Memory B cell (primary cell): ENCODE results near the gene ZNF23.

Experiments
- ATAC-seq: fragments of 150-1000 bp; cut with Tn5 transposase; 2 replicates; pipeline ENCODE4 v1.10.0; 2021; ENCODE audit warnings: low read depth, mild to moderate bottlenecking, moderate library complexity
- DNase-seq, 2 donors: peaks; one replicate each; pipeline ENCODE4 v3.0.0; 2022; ENCODE audit warnings: low spot score in 2 of 2
- H3K27ac Mint-ChIP-seq: one replicate; pipeline ENCODE4 v1.8.0; 2022; ENCODE audit warnings: mild to moderate bottlenecking, moderate library complexity, mixed read lengths
- H3K27me3 Mint-ChIP-seq: one replicate; pipeline ENCODE4 v1.8.0; 2022; ENCODE audit warnings: mixed read lengths
- H3K36me3 Mint-ChIP-seq: one replicate; pipeline ENCODE4 v1.8.0; 2022; ENCODE audit warnings: mild to moderate bottlenecking, mixed read lengths
- H3K4me1 Mint-ChIP-seq: one replicate; pipeline ENCODE4 v1.8.0; 2022; ENCODE audit warnings: mixed read lengths
- H3K4me3 Mint-ChIP-seq: one replicate; pipeline ENCODE4 v1.8.0; 2022; ENCODE audit warnings: mild to moderate bottlenecking, moderate library complexity, mixed read lengths
- H3K9me3 Mint-ChIP-seq: one replicate; pipeline ENCODE4 v1.8.0; 2022; ENCODE audit warnings: mixed read lengths

ZNF23 gene

GRCh38 chr16:71484006-71484893, 22.2 kb upstream of the ZNF23 start:
- peak overlapping the region; percentile 96 for H3K27ac Mint-ChIP-seq
- peaks cover 19% of the 10 kb centered on the region for H3K4me1 Mint-ChIP-seq
- H3K36me3 Mint-ChIP-seq = peaks cover 2% of the 10 kb centered on the region
- H3K27me3 Mint-ChIP-seq = no peaks in the 10 kb centered on the region
- DNase-seq (peak; percentile 78 to 84), ATAC-seq (peak; percentile 80)
- H3K4me3 Mint-ChIP-seq = peak overlapping the region; percentile 87
- no peaks in the 10 kb centered on the region for H3K9me3 Mint-ChIP-seq

GRCh38 chr16:71482569-71482968, 20.5 kb upstream of the ZNF23 start:
- DNase-seq (no peak), ATAC-seq (no peak)
- H3K4me1 Mint-ChIP-seq = peaks cover 19% of the 10 kb centered on the region
- H3K9me3 Mint-ChIP-seq = no peaks in the 10 kb centered on the region
- H3K4me3 Mint-ChIP-seq = no peak overlapping the region
- H3K27me3 Mint-ChIP-seq = no peaks in the 10 kb centered on the region
- peaks cover 10% of the 10 kb centered on the region for H3K36me3 Mint-ChIP-seq
- H3K27ac Mint-ChIP-seq = peak overlapping the region; percentile 96

- H3K27me3 Mint-ChIP-seq = no peaks in the 10 kb centered on the region
- ATAC-seq = no peak
- H3K9me3 Mint-ChIP-seq = no peaks in the 10 kb centered on the region
- H3K4me1 Mint-ChIP-seq = peaks cover 19% of the 10 kb centered on the region
- DNase-seq = no peak
- peaks cover 23% of the 10 kb centered on the region for H3K36me3 Mint-ChIP-seq
- no peak overlapping the region for H3K4me3 Mint-ChIP-seq
- peak overlapping the region; percentile 96 for H3K27ac Mint-ChIP-seq
Measured at GRCh38 chr16:71480956-71481355, 18.9 kb upstream of the ZNF23 start.

GRCh38 chr16:71479420-71479819, 17.4 kb upstream of the ZNF23 start:
- Mint-ChIP-seq H3K4me3 (no peak overlapping the region), H3K36me3 (peaks cover 36% of the 10 kb centered on the region), H3K27me3 (no peaks in the 10 kb centered on the region), H3K4me1 (peaks cover 12% of the 10 kb centered on the region), H3K9me3 (no peaks in the 10 kb centered on the region), H3K27ac (no peak overlapping the region)
- ATAC-seq (no peak), DNase-seq (no peak)

- Mint-ChIP-seq H3K4me3 (no peak overlapping the region), H3K27me3 (no peaks in the 10 kb centered on the region), H3K9me3 (no peaks in the 10 kb centered on the region), H3K27ac (peak overlapping the region; percentile 23), H3K4me1 (peaks cover under 1% of the 10 kb centered on the region), H3K36me3 (peaks cover 45% of the 10 kb centered on the region)
- ATAC-seq = no peak
- no peak for DNase-seq
Measured at GRCh38 chr16:71476457-71477124, 14.5 kb upstream of the ZNF23 start.

DNA sequence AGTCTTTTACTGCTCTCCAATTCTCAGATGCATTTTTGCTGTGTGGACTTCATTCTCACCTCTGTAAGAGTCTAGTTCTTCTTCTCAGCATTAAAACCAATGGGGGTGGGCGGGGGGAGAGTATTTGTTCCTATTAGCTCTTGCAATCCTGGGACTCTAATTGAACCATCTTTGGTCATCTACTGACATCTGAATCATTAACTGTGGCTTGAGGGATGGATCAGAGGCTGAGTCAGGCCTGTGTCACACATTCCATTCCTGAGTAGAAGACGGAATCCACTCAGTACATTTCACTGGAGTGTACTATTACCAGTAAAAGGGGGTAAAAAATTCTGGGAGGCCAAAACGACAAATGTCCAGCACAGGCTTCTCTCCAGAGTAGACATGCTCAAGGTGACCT, 12.8 kb upstream of the ZNF23 start:
- peaks cover 49% of the 10 kb centered on the region for H3K36me3 Mint-ChIP-seq
- no peak overlapping the region for H3K27ac Mint-ChIP-seq
- DNase-seq (no peak), ATAC-seq (no peak)
- H3K4me3 Mint-ChIP-seq = no peak overlapping the region
- H3K4me1 Mint-ChIP-seq = no peaks in the 10 kb centered on the region
- H3K9me3 Mint-ChIP-seq = no peaks in the 10 kb centered on the region
- no peaks in the 10 kb centered on the region for H3K27me3 Mint-ChIP-seq

DNA sequence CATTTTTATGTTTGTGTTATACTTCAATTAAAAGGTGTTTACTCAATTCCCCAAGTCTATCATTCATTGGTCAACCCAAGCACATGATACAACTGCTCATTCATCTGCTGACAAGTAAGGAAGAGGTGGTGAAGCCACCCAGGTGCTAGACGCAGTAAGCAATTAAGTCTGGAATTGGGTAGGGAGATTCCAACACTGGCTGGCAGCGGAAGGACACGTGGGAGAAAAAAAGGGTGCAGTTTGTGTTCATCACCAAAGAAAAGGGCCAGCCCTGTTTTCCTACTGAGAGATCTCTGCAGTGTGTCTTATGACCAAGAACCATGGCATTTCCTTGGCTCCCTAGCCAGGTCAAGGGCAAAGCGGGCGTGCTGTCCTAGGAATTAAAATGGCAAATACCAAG, 11.8 kb upstream of the ZNF23 start:
- Mint-ChIP-seq H3K27me3 (no peaks in the 10 kb centered on the region), H3K36me3 (peaks cover 53% of the 10 kb centered on the region), H3K4me1 (no peaks in the 10 kb centered on the region), H3K27ac (no peak overlapping the region), H3K4me3 (no peak overlapping the region), H3K9me3 (no peaks in the 10 kb centered on the region)
- ATAC-seq (no peak), DNase-seq (no peak)

DNA sequence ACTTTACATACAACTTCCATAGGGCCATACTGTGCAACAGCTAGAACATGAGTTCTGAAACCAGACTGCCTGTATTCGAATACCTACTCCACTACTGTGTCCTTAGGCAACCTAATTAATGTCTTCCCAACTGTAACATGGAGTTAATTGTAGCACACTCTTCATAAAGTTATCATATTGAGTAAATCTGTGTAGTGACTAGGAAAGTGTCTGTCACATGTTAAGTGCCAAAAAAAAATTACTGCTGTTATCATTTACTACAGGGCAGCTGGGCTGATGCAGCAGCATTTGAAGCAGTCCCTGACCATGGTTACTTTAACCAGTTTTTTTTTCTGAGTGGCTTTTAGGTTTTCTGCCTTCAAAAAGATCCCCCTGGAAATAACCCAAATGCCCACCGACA, 10.9 kb upstream of the ZNF23 start:
- H3K27me3 Mint-ChIP-seq = no peaks in the 10 kb centered on the region
- H3K4me3 Mint-ChIP-seq = no peak overlapping the region
- no peaks in the 10 kb centered on the region for H3K4me1 Mint-ChIP-seq
- no peaks in the 10 kb centered on the region for H3K9me3 Mint-ChIP-seq
- H3K27ac Mint-ChIP-seq = no peak overlapping the region
- peaks cover 48% of the 10 kb centered on the region for H3K36me3 Mint-ChIP-seq
- ATAC-seq = no peak
- no peak for DNase-seq

DNA sequence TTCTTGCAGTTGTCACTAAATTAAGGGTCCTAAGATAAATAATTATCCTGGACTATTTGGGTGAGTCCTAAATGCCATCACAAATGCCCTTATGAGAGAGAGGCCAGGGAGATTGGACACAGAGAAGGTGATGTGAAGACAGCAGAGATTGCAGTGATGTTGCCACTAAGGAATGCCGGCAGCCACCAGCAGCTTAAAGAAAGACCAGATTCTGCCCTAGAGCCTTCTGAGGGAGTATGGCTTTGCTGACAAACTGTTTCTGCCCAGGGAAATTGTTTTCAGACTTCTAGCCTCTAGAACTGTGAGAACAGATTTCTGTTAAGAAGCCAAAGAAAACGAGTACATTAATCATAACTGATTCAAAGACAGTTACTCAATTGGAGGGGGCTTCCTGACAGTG, 10.0 kb upstream of the ZNF23 start:
- no peak overlapping the region for H3K4me3 Mint-ChIP-seq
- no peak overlapping the region for H3K27ac Mint-ChIP-seq
- no peaks in the 10 kb centered on the region for H3K27me3 Mint-ChIP-seq
- no peaks in the 10 kb centered on the region for H3K9me3 Mint-ChIP-seq
- ATAC-seq (no peak), DNase-seq (no peak)
- no peaks in the 10 kb centered on the region for H3K4me1 Mint-ChIP-seq
- peaks cover 41% of the 10 kb centered on the region for H3K36me3 Mint-ChIP-seq

DNA sequence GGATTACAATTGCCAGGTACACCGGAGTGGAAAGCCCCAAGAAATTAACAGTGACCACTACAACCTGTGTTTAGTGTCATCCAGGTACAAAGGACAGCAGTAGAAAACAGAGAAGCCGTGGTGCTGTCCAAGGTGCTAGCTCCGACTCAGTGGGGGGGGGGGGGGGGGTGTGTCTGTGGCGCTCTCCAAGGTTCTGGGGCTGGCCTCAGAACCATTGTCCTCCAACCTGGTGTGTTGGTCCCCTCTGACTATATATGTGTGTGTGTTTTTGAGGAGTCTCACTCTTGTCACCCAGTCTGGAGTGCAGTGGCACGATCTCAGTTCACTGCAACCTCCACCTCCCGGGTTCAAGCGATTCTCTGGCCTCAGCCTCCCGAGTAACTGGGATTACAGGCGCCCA, 5.8 kb upstream of the ZNF23 start:
- peaks cover 3% of the 10 kb centered on the region for H3K4me1 Mint-ChIP-seq
- peaks cover 16% of the 10 kb centered on the region for H3K36me3 Mint-ChIP-seq
- no peaks in the 10 kb centered on the region for H3K27me3 Mint-ChIP-seq
- H3K9me3 Mint-ChIP-seq = no peaks in the 10 kb centered on the region
- DNase-seq (peak; percentile 21 to 38), ATAC-seq (peak; percentile 51)
- no peak overlapping the region for H3K27ac Mint-ChIP-seq
- no peak overlapping the region for H3K4me3 Mint-ChIP-seq

- H3K36me3 Mint-ChIP-seq = peaks cover 4% of the 10 kb centered on the region
- peaks cover 11% of the 10 kb centered on the region for H3K4me1 Mint-ChIP-seq
- H3K4me3 Mint-ChIP-seq = no peak overlapping the region
- no peaks in the 10 kb centered on the region for H3K27me3 Mint-ChIP-seq
- DNase-seq = no peak
- ATAC-seq = no peak
- H3K27ac Mint-ChIP-seq = no peak overlapping the region
- H3K9me3 Mint-ChIP-seq = no peaks in the 10 kb centered on the region
Measured at GRCh38 chr16:71464231-71464630, 2.2 kb upstream of the ZNF23 start.

DNA sequence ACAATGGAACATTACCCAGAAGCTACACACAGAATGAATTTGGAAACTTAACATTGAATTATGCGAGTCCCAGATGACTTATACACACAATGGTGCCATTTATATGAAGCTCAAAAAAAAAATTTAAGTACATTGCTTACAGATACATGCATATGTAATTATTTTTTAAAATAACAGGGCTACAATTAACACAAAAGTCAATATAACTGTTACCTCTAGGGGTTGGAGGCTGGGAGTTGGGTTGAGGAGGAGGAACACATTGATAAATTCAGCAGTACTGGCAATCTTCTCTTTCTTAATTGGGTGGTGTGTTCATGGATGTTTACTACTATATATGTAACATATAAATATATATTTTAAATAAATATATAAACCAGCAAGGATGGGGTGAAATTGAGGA, 1.1 kb downstream of the ZNF23 start:
- no peaks in the 10 kb centered on the region for H3K27me3 Mint-ChIP-seq
- ATAC-seq (no peak), DNase-seq (no peak)
- H3K4me1 Mint-ChIP-seq = peaks cover 14% of the 10 kb centered on the region
- peak overlapping the region; percentile 87 for H3K4me3 Mint-ChIP-seq
- peaks cover 9% of the 10 kb centered on the region for H3K36me3 Mint-ChIP-seq
- peak overlapping the region; percentile 98 for H3K27ac Mint-ChIP-seq
- no peaks in the 10 kb centered on the region for H3K9me3 Mint-ChIP-seq

DNA sequence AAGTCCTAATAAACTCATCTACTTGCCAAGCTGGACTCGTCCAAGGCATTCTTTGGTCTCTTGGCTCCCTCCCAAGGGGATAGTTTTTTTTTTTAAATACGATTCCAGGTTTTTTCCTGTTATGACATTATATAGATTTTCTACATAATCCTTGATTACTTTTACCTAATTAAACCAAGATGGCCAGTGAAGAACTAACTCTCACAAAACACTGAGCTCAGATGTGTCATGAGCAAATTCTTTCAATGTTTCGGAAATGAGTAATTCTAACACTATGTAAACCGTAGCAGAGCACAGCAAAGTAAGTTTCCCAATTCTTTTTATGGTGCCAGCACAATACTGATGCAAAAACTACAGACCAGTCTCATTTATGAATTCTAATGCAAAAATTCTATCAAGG, 1.8 kb downstream of the ZNF23 start:
- no peak overlapping the region for H3K27ac Mint-ChIP-seq
- H3K36me3 Mint-ChIP-seq = peaks cover 14% of the 10 kb centered on the region
- ATAC-seq (no peak), DNase-seq (no peak)
- H3K27me3 Mint-ChIP-seq = no peaks in the 10 kb centered on the region
- H3K4me3 Mint-ChIP-seq = no peak overlapping the region
- H3K4me1 Mint-ChIP-seq = peaks cover 14% of the 10 kb centered on the region
- H3K9me3 Mint-ChIP-seq = no peaks in the 10 kb centered on the region

DNA sequence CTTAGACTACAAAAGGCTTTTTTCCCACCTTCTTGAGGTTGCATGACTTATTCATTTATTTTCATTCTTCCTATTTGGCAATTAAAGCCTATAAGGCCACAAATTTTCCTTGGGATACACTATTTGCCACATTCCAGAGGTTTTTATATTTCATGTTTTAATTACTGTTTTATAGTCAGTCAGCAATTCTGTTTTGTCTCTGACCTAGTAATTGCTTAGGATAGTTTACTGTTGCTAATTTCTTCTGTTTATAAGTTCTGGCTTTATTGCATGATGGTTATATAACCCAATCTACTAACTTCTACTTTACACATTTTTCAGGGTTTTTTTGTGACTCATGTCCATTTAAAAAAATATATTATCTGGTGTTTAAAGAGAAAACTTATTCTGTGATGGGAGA, 2.5 kb downstream of the ZNF23 start:
- Mint-ChIP-seq H3K36me3 (peaks cover 21% of the 10 kb centered on the region), H3K27me3 (no peaks in the 10 kb centered on the region), H3K9me3 (no peaks in the 10 kb centered on the region), H3K27ac (no peak overlapping the region), H3K4me1 (peaks cover 14% of the 10 kb centered on the region), H3K4me3 (no peak overlapping the region)
- DNase-seq (no peak), ATAC-seq (no peak)
